HG03196 (cell line): ENCODE measurements around the gene FNDC1.
"Not testable (repeated sequence)": the region's sequence is repeated elsewhere in the genome, so short reads cannot be mapped to it uniquely, and the experiment has no call there.

ENCODE experiments used
- ATAC-seq: cut with Tn5 transposase; IDR thresholded peaks from one replicate; pipeline ENCODE4 v1.9.1; 2021; ENCODE audit not compliant: unreplicated experiment

The FNDC1 gene

DNA sequence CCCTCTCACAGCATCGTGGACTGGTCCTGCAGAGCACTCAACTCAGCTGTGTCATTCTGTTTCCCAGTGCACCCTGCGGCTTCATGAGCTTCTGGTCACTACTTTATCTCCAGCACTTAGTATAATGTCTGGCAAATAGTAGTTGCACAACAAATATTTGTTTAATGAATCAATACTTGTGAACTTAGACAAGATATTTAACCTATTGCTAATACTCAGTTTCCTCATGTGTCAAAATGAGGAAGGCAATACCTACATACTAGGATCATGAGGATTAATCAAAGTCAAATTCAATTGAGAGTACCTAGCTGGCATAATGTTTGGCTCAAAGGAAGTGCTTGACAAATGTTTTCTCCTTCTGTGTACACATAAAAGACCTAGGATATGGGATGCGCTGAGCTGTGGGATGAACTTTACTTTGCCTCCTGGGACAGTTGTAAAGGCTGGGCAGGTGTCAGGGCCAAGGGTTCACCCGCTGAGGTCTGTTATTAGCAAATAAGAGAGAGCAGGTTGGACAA is 86.3 kb downstream of the FNDC1 start:
- ATAC-seq, result no peak

DNA sequence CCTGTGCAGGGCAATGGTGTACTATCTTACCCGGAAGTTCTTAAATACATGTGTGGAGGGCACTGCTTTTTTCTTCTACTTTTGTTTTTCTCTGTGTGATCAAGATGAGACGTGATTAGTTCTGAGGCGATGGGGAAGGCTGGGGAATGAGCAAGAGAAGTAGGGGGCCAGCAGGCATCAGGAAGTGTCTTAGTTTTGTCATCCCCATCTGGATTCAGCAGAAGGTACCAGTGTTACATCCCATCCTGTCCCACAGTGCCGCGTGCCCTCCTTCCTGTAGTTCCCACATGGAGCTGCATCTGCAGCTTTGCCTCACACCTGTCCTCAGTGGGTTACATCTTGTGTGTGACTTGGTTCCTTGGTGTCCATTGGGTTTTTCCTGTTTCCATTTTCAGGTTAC is 86.9 kb downstream of the FNDC1 start:
- ATAC-seq, result no peak

DNA sequence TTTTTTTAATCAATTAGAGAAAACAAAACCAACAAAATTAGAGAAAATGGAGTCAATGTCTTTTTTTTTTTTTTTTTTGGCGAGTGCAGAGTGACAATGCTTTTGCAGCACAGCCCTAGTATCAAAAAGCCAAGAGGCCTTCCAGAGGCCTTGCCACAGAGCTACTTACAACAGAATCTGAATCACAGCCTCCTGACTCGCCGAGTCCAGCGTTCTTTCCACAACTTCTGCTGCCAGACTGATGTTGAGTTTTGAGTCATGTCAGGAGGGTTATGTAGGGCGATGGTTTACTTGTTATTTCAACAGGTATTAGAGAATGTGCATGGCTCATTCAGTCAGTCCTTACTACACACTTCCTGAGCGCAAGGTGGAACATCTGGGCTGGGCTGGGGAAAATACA is 88.6 kb downstream of the FNDC1 start:
- no peak for ATAC-seq

DNA sequence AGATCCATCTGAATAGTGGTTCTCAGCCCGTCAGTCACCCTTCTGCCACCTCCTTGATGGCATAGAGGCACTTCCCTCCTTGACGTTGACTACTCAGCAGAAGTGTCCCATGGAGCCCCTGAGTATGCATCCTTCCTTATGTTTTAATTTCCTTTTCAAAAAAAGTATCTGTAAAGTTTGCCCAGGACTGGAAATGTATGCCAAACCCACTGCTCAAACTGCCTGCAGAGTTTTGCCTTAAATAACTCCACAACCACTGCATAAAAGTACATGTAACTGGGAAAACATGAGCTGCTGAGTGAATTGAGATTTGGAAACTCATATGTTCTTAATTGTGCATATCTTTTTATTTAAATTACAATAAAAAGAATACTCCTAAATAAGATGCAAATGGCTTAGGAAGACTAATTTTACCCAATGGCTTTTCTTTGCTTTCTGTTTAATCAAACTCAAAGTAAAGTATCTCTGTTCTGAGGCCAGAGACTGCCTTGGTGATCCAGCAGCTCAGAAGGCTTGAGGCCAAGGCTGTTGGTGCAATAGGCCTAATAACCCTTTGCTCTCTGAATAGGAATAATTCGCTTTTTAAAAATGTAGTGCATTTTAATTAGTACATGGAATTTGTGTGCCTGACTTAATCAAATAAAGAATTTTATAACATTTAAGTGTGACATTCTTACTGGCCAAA is 90.4 kb downstream of the FNDC1 start:
- no peak for ATAC-seq

DNA sequence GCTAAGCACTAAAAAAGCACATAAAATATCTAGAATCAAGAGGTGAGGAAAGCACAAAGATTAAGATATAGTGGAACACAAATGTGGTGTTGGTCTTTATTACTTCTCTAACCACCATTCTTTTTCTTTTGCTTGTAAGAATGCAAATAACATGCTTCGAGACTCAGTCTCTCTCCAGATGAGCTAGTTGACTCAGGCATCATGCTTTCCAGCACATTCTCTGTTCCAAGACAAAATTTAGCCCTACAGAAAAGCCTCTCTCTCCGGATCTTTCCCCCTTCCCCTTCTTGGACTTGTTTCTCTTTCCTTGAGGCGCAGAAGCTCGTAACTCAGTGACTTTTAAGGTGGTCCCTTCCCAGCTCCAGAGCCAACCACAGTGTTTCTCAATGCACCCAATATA is 91.0 kb downstream of the FNDC1 start:
- no peak for ATAC-seq

DNA sequence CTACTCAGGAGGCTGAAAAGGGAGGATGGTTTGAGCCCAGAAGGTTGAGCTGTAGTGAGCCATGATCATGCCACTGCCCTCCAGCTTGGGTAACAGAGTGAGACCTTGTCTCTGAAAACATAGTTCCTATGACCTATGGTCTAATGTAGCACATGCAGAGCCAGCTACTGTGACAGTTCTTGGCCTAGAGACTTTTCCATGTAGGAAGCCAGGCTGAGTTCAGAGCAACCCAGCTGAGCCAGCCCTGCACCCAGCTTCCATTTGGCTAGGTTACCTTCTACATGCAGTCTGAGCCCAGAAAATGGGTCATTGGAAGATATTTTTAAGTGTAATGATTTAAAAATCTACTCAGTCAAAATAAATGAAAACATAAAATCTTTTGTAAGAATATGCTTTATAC is 92.8 kb downstream of the FNDC1 start:
- ATAC-seq, result no peak

DNA sequence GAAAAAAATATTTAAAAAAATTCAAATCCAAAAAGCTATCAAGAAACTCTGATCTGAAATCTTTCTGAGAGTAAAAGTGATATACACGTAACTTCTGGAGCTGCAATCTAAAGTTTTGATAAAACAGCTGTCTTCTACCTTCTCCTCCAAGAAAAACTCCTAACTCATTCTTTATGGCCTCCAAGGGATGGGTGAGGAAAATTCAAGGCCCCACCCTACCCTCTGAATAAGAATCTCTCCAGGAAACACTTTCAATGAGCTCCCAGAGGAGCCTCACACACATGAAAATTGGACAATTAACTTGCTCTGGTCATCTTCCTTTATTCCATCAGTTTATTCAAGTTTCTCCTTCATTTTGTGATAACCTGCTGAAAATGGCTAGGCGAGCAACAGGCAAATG is 93.4 kb downstream of the FNDC1 start:
- ATAC-seq, result no peak

DNA sequence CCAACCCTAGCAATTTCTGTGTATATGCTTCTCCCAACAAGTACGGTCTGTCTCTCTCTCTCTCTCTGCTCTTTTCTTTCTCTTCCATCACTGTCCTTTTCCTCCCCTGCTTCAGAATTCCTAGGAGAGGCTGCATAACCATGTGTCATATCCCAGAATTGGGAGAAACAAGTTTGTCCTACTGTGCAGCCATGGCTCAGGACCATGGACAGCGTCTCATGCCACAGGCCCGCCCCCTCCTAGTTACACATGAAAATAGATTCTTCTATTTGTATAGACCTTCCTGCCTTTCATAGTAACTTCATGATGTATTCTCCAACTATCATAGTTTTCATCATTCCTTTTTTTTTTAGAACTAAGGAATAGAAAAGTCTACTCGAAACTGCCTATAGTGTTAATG is 98.0 kb downstream of the FNDC1 start:
- ATAC-seq, result no peak

DNA sequence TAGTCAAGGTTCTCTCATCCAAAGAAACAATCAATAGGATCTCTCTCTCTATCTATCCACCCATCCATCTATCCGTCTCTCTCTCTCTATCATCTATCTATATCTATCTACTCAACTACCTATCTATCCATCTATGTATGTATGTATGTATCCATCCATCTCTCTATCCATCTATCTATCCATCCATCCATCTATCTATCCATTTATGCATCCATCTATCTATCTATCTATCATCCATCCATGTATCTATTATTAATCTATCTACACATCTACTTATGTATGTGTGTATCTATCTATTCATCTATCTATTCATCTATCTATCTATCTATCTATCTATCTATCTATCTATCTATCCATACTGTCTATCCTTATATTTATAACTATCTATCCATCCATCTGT is 99.3 kb downstream of the FNDC1 start:
- no peak for ATAC-seq

DNA sequence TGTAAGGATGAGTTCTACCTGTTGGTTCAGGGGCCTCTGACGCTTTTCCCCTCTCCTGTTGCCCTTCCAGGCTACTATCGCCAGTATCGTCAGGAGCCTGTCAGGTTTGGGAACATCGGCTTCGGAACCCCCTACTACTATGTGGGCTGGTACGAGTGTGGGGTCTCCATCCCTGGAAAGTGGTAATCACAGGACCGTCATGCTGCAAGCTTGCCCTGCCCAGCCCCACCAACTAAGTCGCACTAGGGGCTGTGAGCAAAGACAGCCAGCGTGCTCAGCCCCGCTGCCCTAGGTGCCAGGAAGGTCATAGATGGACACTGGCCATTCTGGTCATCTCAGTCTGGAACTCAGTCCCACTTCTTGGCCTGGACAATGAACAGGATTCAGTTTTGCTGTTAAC is 102.1 kb downstream of the FNDC1 start:
- ATAC-seq, result no peak

DNA sequence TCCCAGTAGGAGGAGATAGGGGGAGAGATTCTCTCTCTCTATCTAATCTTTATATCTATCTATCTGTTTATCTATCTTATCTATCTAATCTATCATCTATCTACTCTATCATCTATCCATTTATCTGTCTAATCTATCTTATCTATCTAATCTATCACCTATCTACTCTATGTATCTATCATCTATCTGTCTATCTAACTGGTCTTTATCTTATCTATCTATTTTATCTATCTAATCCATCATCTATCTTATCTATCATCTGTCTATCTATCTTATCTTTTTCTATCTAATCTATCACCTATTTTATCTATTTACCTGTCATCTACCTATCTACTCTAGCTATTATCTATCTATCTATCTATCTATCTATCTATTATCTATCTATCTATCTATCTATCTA is 109.4 kb downstream of the FNDC1 start:
- ATAC-seq, result no peak

DNA sequence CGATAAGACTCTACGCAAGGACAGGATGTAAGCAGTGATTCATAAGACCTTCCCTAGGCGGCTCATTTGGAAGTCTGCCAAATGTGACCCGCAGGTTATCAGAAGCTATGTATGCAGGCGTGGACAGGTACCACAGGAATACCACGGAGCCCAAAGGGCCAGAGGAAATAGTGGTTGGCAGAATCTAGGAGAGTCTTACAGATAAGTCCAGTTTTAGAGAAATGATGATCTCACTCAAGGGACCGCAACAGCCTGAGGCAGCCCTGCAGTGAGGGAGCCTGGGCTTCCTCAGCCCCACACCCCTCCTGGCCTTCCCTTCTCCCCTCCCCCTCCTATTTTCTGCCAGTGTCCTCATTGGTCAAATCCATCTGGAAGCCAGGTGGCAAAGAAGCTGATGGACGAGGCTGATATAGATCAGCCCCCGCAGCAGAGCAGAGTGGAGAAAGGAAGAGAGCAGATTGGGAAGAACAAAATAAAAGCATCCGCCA is 110.6 kb downstream of the FNDC1 start:
- ATAC-seq, result no peak

DNA sequence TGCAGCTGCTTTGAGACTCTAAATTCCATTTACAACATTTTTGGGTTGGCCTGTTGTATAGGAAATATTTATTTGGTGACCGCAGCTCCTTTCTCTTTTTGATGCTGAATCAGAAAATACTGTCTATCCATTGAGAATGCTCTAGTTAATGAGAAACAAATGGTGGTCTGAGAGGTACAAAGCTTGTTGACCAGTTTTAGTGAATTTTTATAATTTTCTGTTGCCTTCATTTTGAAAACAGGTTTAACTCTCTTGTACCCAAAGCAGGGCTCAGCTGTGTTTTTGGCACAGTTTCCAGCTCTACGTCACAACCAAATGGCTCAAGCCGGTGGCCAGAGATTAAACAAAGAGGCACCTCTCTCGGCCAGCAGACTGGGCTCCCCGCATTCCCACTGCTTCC is 113.2 kb downstream of the FNDC1 start:
- ATAC-seq, result no peak

DNA sequence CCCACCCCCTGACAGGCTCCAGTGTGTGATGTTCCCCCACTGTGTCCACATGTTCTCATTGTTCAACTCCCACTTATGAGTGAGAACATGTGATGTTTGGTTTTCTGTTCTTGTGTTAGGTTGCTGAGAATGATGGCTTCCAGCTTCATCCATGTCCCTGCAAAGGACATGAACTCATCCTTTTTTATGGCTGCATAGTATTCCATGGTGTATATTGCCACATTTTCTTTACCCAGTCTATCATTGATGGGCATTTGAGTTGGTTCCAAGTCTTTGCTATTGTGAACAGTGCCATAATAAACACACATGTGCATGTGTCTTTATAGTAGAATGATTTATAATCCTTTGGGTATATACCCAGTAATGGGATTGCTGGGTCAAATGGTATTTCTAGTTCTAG is 115.5 kb downstream of the FNDC1 start:
- not testable (repeated sequence) for ATAC-seq

DNA sequence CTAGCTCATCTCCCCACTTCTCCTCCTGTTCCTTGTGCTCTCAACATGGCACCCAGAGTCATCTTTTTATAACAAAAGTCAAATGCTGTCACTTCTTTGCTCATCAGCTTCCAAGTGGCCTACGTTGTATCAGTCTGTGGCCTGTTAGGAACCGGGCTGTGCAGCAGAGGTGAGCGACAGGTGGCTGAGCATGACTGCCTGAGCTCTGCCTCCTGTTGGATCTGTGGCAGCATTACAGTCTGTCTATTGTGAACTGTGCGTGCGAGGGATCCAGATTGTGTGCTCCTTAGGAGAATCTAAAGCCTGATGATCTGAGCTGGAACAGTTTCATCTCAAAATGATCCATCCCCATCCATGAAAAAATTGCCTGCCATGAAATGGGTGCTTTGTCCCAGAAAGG is 129.6 kb downstream of the FNDC1 start:
- ATAC-seq, result no peak

DNA sequence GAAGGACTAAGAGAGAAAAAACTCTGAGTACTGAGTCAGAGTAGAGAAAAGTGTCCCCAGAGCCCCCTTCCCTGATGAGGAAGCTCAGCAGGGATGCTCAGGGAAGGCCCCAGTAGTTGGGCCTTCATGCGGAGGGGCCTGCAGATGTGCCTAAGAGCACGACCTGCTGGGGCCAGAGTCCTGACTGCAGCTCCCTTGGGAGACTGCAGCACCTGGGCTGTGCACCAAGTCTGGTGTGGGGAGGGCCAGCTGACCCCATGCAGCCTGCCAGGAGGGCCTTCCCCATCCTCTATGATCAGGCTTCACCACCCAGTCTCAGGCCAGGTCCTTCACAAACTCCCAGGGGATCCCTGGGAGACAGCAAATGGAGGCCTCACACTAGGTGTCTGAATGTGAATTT is 130.4 kb downstream of the FNDC1 start:
- ATAC-seq, result no peak

DNA sequence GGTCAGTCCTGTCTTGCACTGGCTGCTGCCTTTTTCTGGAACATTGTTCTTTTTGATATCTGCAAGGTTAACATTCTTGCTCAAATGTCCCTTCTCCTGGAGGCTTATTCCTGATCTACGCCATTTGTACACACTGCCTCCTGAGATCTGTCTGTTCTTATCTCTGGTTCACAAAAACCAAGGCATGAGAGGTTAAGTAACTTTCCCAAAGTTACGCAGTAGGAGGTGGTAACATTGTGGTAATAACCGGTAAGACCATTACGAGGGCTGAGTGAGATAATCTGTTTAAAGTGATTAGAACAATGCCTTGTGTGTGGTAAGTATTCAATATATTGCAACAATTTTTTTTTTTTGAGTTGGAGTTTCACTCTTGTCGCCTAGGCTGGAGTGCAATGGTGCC is 132.1 kb downstream of the FNDC1 start:
- no peak for ATAC-seq

DNA sequence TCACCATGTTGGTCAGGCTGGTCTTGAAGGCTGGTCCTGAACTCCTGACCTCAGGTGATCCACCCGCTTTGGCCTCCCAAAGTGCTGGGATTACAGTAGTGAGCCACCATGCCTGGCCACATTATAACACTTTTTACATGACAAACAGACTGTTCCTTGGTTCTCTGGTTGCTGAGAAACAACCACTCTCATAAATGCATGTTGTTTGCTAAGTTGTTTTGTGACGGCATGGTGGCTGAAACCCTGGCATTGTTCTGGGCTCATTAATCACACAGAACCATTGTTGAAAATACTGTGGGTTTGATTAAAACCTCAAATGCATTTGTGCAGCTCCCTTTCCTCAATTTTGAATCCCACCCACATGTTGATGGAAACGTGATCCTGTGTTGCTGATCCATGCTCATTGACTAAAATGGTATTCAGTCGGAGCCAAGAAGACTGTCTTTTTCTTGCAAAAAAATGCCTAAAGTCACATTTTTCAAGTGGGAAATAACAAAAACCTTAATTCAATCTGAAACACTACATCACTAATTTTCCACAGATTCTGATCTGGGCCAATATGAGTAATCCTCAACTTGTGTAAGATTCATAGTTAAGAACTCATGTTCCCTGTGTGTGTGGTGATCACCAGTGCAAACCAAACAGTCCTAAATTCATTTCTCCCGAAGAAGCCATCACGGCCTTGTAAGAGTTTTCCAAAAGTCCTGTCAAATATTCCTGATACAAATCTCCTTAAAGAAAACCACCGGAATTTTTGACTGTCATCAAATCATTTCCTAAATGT is 132.8 kb downstream of the FNDC1 start:
- no peak for ATAC-seq

DNA sequence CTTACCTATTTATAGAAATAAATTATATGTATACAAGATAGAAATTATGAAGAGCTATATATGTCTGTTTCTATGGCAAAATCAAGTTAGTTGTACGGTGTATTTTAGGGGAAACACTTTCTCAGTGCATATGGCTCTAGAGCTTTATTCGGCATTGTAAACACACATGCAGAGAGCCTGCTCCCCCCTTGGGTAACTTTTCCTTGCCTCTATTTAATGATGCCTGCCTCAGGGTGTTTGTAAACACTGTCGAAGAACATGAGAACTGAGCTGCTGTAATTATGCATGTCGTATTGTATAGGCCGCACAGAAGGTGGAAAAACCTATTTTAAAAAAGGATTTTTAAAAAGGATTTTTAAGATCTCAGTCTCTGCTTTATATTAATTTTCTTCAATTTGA is 133.4 kb downstream of the FNDC1 start:
- no peak for ATAC-seq

DNA sequence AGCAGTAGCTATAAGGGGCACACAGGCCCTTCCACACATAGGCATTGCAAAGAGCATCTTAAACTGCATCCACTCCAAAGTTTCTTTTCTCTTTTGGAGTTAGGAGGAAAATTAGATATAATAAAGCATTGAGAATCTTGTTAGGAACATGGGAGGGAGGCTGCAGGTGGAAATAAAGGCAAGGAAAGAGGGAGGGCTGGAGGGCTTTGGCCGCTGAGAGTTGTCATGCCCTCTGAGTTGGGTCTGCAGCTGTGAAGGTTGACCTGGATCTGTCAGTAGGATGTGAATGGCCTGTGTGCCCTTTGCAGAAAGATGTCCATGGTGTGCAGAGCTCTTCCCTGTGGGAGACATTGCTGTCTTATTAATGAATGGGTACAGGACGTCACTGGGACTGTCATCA is 134.0 kb downstream of the FNDC1 start:
- no peak for ATAC-seq

DNA sequence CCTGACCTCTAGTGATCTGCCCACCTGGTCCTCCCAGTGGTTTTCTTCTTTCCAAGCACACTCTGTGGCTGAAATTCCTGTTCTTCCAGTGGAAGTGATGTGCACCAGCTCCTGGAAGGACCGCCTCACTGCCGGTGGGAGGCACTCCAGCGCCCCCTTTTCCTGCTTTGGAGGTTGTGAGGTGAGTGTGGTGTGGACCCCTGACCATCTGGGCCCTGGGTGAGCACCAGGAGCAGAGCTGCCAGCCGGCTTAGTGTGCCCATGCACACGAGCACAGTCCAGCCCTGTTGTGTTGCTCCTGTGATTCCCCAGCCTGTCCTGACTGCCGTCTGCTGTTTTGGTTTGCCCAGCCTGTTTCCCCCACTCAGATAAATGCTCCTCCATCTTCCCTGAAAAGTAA is 134.6 kb downstream of the FNDC1 start:
- no peak for ATAC-seq

DNA sequence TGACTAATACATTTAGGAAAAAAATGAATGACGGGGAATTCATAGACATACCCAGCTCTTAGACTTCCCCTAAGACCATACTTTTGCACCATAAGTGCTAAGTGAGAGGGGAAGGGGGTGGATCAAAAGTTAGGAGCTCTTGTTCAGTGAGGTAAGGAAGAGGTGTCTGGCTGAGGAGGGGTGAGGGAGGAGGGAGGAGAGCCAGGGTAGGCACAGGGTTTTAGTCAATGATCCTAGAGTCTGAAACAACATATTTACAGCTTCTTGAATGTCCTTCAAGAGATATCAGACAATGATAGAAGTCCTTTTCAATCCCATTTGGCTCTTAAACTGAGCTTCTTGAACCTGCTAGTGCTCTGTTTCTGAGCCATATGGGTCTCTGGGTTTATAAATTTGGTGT is 135.4 kb downstream of the FNDC1 start:
- ATAC-seq, result no peak
